Activated naive CD4-positive, alpha-beta T cell treated with Interleukin-2 at 50 U/mL for 16 hours (primary cell): ENCODE results near the gene ESR2.
"Not testable (repeated sequence)": the region's sequence is repeated elsewhere in the genome, so short reads cannot be mapped to it uniquely, and the experiment has no call there.

Experiments used
- DNase-seq: peaks from one replicate; pipeline ENCODE4 v3.0.0-alpha.2; 2020

The ESR2 gene

GRCh38 chr14:64293976-64294671 is at the start of gene ESR2:
ESR2 (minus strand) TSS chr14:64294371; CDS start chr14:64282985, 11,386 bp downstream.
- DNase-seq = peak; percentile 24

DNA sequence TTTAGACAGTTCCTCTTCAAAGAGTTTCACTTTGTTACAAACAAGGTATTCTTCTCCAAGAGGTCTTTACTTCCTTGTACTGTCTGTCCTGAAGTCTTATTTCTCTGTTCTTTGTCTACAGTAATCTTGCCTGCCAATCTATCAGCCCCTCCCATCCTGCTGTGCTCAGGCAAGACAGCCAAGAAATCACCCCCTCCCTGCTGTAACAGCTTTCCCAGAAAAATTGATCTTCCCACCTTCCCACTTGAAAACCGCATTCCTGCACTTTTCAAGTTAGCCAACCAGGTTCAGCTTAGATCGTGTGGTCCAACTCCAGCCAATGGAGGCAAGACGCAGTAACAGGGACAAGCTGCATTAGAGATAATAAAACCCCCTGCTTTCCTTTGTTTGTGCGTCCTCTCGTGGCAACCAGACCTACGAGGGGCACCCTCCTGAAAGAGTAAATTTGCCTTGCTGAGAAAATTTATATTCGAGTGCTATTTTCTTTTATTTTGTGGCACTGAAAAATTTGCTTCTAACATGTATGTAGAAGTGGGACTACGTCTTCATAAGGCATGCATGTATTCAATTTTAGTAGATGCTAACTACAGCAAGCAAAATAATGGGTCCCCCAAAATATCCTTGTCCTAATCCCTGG is 46.5 kb upstream of the ESR2 start:
- no peak for DNase-seq

- peak; percentile 88 for DNase-seq
Measured at GRCh38 chr14:64338616-64339316, 44.6 kb upstream of the ESR2 start.

GRCh38 chr14:64337888-64338615 is 43.9 kb upstream of the ESR2 start:
- no peak for DNase-seq

- DNase-seq = no peak
Measured at GRCh38 chr14:64329149-64329548, 35.0 kb upstream of the ESR2 start.

GRCh38 chr14:64326502-64326901 is 32.3 kb upstream of the ESR2 start:
- DNase-seq = no peak

DNA sequence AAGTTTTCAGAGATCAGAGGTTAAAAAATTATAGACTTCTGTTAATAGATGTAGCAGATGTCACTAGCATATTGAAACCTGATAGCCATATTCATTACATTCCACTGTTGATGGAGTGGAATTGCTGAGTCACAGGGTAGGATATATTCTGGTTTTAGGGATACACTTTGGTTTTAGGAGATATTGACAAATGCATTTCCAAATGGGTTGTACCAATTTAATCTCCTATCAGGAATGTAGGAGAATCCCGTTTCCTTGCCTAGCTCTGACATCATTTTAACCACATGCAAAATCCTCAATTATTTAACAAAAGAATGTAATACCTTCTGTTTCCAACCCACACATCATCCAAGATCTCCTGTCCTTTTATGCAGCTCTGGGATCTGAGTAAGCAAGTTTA is 30.7 kb upstream of the ESR2 start:
- DNase-seq = no peak

- DNase-seq = no peak
Measured at GRCh38 chr14:64324461-64324860, 30.3 kb upstream of the ESR2 start.

DNA sequence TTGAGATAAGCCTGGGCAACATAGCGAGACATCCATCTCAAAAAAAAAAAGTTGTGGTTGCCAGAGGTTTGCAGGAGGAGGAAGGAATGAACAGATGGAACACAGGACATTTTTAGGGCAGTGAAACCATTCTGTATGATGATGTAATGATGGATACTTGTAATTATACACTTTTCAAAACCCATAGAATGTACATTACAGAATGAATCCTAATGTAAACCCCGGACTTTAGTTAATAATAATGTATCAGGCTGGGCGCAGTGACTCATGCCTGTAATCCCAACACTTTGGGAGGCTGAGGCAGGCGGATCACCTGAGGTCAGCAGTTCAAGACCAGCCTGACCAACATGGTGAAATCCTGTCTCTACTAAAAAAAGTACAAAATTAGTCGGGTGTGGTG is 26.2 kb upstream of the ESR2 start:
- not testable (repeated sequence) for DNase-seq

- DNase-seq = not testable (repeated sequence)
Measured at GRCh38 chr14:64318695-64319094, 24.5 kb upstream of the ESR2 start.

DNA sequence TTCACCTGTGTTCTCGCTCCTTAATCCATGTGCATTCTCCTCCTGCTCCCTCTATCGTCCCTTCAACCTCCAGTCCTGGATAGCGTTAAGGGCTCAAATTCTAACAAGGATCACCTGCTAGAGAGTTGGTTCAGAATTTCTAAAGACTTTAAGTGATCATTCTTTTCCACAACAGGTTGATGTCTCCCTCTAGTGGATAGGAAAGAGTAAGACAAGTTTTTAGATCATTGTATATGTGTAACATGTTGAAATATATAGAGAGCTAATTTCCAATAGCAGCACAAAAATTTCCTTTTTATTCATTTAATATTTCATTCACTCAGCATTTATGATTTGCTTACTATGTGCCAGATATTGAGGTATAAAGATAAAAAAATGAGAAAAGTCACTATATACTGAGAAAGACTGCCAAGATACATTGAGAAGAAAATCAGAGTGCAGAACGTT is 9.3 kb upstream of the ESR2 start:
- DNase-seq = no peak

DNA sequence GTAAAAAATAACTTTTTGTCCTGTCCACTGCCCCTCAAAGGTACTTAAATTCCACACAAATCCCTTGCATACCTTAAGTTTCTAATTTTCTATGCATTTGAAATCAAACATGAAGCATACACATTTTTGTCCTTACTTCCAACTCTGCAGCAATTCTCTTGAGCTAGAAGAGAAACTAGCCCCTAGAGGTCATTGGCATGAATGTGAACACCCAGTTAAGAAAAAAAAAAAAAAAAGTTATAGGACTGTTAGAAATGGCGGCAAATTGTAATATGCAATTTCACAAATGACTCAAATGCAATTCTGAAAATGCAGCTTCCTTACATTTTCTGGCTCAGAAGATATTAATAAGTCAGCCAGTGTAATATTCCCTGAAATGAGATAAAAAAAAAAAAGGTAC is 4.6 kb upstream of the ESR2 start:
- DNase-seq = no peak

GRCh38 chr14:64296561-64296960 is 2.4 kb upstream of the ESR2 start:
- DNase-seq = no peak

DNA sequence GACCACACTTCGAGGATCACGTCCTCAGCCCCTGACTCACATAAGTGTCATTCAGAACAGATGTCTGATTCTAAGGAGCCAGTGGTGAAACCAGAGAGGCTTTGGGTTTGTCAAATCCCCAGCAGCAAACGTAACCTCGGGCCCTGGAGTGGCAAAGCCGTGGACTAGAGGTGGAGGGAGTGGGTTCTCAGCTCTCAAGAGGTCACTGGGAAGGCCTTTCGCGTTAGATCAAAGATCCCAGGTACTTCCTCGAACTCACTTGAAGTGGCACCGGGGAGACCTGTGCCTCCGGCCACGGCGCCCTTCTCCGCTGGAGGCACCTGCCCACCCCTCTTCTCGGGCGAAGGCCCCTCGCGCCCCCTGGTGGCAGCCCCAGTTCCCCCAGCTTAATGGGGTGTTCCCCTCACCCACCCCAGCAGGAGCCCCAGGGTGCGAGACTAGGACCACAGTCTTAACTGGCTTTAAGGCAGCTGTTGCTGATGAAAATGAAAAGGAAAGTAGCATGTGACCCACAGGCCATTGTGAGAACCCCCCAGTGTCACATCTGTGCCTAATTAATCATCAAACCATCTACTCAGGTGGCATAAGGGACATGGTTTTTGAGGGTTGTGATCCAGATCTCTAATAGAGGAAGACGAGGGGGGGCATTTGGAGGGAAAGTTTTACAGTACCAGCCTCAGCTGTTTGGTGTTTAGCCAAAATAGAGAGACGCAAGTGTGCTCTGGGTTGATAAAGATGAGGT is 672 bp upstream of the ESR2 start:
- peak; percentile 86 for DNase-seq

DNA sequence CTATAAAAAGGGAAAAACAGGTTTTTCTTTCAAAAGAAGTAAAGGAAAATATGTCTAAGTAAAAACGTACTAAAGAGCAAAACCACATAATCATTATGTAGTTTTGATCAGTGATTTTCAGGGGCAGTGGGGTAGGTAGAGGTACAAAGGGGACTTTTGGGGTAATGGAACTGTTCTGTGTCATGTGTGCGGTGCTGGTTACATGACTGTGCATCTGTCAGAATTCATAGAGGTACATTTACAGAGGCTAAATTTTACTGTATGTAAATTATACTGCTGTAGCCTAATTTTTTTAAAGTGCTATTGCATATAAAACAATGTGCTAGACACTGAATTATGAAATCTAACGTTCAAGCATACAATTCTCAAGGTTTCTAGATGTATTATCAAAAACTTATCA is 2.0 kb downstream of the ESR2 start:
- no peak for DNase-seq

- DNase-seq = no peak
Measured at GRCh38 chr14:64289571-64289970, 4.6 kb downstream of the ESR2 start.

DNA sequence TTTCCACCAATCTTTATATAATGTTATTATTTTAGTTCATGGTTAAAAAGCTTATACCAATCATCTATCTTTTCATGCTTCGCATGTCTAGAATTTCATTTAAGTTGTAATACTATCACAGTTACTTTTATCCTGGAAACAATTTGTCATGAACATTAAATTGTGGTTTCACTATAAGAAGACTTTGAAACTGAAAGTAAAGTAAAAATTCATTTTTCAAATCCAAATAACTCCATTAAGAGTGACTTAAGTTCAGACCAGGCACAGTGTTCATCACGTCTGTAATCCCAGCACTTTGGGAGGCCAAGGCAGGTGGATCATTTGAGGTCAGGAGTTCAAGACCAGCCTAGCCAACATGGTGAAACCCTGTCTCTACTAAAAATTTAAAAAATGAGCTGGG is 12.4 kb downstream of the ESR2 start:
- no peak for DNase-seq

DNA sequence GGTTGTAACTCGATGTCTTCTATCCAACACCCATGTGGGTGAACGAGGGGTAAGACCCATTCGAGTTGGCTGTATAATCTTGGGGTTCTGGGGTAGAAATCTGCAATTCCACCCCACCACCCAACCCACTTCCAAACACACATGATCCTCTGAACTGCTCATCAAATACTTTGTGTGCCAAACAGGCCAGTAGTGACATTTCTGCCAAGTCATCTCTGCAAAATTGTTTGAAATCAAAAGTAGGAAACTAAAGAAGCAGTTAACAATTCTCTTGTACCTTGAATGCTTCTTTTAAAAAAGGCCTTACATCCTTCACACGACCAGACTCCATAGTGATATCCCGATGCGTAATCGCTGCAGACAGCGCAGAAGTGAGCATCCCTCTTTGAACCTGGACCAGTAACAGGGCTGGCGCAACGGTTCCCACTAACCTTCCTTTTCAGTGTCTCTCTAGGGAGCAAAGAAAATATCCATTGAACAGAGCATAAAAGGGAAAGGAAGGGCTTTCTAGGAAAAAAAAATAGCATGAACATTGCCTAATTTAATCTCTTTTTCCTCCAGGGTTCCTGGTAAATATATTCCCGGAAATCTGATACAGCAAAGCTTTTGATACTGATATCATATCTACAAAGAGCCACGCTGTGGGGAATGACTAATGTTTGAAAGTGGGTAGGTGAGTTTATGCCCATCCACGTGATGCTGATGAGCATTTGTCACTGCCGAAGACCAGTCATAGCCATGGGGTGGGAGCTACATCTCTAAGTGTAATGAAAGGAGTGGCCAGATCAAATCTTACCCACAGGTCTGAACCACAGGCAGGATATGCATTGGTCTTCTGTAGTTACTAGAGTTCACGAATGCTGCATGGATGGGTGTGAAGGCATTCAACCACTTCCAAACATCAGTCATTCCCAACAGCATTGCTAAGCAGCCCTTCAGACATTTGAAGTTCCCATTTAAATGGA is 14.2 kb downstream of the ESR2 start:
- peak; percentile 37 for DNase-seq

GRCh38 chr14:64278458-64278857 is 15.7 kb downstream of the ESR2 start:
- no peak for DNase-seq

GRCh38 chr14:64272019-64272418 is 22.2 kb downstream of the ESR2 start:
- no peak for DNase-seq

- DNase-seq = no peak
Measured at GRCh38 chr14:64266239-64266638, 27.9 kb downstream of the ESR2 start.
